GM15510 (cell line): ENCODE measurements around the gene GNMT.

Source experiments
- POLR2A ChIP-seq: IDR thresholded peaks from 3 replicates; pipeline ENCODE4 v1.6.1; 2011; ENCODE audit warnings: borderline replicate concordance; ENCODE audit not compliant: insufficient read length; ENCODE audit errors: extremely low read depth

Gene GNMT

DNA sequence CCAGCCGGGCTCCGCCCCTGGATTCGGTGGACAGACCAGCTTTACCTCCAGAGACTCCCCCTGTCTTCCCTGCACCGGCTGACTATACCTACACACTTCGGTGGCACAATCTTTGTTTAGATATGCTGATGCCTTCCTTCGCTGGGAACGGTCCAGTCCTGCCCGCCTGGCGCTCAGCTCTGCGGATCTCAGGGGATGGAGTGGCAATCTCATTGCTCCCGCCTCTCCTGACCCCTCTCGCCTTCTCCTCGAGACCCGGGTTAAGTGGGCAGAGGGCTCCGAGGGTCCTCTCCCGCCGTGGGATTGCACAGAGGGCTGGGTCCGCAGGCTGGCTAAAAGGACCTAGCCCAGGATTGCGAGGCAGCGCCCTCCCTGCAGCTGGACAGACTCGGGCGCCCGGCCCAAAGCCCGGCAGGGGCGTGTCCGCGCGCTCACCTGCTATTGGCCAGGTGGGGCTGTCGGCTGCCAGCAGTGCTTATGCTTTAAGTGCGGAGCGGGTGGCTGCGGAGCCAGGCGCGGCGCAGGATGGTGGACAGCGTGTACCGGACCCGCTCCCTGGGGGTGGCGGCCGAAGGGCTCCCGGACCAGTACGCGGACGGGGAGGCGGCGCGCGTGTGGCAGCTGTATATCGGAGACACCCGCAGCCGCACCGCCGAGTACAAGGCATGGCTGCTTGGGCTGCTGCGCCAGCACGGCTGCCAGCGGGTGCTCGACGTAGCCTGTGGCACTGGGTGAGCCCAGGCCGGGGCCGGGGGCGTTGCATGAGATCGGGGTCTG is at the start of gene GNMT:
TSS of gene GNMT (plus strand) at position 512 of the 777 bp plus-strand sequence. CDS start at position 526, 14 bp downstream.
- TF ChIP-seq POLR2A = no peak

DNA sequence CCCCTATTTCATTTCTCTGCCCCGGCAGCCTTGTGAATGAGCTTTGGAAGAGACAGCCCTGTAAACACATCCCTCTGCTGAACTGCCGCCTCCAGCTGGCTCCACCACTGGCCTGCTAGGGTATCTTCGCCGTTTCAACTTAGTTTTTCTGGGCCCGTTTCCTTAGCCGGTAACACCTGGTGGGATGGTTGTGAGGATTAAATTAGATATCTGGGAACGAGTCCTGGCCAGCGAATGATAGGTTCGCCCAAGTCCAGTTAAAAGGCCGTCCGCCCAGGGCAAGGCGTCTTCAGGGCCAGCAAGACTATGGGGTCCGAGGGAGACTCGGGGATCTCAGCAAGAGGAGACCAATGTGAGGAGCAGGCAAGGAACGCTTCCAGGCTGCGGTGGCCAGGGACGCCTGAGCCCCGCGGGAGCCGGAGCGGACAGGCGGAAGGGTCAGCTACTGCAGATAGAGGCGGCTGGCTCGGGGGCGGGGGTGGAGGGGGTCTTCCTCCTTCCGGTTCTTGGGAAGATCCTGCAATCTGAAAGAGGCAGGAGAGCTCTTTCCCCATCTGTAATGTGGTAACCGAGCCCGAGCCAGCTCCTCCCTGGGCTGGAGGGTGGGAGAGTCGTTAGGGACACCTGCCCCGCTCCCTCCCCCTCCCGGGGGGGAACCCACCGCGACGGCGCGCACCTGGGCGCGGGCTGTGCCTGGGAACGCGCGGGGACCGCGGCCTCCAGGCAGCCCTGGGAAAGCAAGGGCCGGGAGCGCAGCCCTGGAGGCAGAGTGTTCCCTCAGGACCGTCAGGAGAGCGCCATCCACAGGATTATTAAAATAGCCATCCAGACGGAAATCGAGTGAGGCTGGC is 49.2 kb upstream of the GNMT start:
- TF ChIP-seq POLR2A = no peak

DNA sequence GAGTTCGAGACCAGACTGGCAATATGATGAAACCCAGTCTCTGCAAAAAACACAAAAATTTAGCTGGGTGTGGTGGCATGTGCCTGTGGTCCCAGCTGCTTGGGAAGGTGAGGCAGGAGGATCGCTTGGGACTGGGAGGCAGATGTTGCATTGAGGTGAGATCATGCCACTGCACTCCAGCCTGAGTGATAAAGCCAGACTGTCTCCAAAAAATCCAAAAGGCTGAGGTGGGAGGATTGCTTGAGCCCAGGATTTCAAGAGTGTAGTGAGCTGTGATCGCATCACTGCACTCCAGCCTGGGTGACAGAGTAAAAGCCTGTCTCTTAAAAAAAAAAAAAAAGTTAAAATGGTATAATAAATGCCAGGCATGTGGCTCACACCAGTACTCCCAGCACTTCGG is 46.0 kb upstream of the GNMT start:
- no peak for TF ChIP-seq POLR2A

DNA sequence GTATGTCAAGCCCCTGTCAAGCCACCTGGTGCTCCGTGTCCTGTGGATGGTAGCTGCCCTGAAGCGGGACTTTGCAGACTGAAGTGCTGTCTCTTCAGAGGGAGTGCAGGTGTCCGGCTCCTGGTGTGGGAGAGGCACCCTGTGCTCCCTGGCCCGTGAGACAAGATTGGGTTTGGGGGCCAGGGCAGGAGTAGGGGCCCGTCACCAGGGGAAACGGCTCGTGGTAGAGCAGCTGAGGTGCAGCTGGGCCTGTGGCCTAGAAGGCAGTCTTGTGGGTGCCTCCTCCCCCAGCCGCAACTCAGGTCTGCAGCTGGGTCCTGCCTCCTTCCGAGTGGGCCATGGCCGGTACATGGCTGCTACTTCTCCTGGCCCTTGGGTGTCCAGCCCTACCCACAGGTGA is 44.8 kb upstream of the GNMT start, which contains the start of gene PTCRA:
TSS of gene PTCRA (plus strand) at position 322 of the 400 bp plus-strand sequence. CDS start at position 339, 17 bp downstream.
- no peak for TF ChIP-seq POLR2A

DNA sequence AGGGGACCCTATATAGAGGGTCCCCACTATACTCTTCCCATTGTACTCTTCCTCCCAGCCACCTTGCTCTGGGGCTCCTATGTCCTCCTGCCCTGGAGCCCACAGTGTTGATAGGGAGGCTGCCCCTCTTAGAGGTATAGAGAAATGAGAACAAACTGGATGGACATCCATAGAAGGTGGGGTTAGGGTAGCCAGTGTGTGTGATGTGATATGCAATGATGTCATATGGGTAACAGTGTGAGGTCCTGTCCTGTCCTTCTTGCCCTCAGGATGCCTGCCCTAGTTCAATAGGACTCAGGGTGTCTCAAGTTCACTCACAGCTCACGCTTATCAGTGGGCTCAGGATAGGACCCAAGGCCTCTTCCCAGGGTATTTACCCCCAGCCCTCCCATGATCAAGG is 44.3 kb upstream of the GNMT start:
- no peak for TF ChIP-seq POLR2A

DNA sequence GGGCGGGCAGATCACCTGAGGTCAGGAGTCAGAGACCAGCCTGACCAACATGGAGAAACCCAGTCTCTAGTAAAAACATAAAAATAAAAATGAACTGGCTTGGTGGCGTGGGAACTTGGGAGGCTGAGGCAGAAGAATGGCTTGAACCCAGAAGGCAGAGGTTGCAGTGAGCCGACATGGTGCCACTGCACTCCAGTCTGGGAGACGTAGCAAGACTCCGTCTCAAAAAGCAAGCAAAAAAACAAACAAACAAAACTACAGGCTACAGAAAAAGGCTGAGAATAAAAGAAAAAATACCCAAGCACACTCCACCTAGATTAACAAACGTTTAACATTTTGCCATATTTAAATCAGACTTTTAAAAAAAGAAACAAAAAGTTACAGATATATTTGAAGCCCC is 38.8 kb upstream of the GNMT start:
- no peak for TF ChIP-seq POLR2A

DNA sequence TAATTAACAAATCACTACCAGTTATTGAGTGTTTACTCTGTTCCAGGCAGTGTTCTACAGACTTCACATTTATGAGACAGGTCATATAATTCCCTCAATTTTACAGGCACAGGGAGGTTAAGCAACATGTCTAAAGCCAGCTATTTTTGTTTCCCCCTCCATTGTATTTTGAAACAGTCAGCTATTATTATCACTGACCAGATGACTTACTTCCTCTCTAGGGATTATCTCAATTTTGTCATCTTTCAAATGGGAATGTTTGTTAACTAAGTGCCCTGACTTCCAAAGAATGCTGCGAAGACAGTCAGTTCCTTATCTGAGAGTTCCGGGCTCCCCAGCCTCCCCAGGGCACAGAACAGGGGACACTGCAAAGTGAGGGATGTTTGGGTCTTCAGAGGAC is 36.9 kb upstream of the GNMT start:
- no peak for TF ChIP-seq POLR2A

DNA sequence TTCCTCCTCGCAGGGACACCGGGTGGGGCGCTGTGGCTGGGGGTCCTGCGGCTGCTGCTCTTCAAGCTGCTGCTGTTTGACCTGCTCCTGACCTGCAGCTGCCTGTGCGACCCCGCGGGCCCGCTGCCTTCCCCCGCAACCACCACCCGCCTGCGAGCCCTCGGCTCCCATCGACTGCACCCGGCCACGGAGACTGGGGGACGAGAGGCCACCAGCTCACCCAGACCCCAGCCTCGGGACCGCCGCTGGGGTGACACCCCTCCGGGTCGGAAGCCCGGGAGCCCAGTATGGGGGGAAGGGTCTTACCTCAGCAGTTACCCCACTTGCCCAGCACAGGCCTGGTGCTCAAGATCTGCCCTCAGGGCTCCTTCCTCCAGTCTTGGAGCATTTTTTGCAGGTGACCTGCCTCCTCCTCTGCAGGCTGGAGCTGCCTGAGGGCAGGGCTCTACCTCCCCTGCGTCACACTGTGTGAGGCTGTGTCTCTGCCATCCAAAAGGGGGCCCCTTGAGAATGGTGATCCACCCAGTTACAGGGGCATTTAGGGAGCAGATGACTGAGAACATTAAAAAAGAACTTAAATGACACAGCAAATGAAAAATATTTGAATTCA is 35.2 kb upstream of the GNMT start:
- no peak for TF ChIP-seq POLR2A

DNA sequence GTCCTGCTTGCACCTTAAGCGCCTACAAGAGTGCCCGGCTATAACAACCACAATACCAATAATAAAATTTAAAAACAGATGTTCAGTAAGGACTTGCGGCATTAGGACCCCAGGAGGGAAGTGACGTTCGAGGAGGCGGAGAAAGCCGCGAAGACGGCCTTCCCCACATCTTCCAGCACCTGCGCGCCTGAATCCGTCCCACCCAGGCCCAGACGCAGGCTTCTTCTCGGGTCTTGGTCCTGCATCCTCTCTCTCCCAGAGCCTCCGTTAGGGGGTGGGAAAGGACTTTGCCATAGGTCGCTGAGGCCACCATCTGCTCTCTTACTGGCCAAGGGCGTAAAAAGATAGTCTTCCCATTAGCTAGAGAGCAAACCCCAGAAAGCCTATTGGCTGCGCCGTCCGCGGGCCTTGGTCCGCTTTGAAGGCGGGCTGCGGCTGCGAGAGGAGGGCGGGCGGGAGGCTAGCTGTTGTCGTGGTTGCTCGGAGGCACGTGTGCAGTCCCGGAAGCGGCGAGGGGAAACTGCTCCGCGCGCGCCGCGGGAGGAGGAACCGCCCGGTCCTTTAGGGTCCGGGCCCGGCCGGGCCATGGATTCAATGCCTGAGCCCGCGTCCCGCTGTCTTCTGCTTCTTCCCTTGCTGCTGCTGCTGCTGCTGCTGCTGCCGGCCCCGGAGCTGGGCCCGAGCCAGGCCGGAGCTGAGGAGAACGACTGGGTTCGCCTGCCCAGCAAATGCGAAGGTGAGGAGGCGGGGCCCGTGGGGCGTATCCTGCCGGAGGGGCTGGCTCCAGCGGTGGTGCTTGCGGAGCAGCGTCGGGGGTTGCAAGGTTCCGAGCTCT is 31.4 kb upstream of the GNMT start, which contains the start of gene CNPY3:
TSS of gene CNPY3 (plus strand) at position 495 of the 835 bp plus-strand sequence. CDS start at position 586, 91 bp downstream.
- peak; percentile 67 for TF ChIP-seq POLR2A

DNA sequence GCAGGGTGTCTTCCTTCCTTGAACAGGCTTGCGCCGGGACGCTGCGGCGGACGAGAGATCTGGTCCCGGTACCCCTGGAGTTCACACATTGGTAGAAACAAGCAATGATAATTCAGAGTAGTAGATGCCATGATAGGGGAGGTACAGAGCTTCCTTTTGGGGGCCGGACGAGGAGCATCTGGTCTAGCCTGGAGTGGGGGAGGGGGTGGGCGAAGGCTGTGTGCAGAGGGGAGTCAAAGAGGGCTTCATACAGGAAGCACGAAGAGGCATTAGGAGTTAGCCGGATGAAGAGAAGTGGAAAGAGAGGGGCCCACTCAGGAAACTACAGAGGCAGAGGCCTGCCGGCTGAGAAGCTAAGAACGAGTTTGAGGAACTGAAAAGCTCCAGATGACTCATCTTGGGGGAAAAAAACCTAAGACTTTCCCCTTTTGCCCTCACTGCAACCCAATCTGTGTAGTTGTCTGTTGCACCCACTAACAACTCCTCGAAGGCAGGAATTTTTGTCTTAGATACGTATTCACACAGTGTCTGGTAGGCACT is 30.7 kb upstream of the GNMT start:
- no peak for TF ChIP-seq POLR2A

DNA sequence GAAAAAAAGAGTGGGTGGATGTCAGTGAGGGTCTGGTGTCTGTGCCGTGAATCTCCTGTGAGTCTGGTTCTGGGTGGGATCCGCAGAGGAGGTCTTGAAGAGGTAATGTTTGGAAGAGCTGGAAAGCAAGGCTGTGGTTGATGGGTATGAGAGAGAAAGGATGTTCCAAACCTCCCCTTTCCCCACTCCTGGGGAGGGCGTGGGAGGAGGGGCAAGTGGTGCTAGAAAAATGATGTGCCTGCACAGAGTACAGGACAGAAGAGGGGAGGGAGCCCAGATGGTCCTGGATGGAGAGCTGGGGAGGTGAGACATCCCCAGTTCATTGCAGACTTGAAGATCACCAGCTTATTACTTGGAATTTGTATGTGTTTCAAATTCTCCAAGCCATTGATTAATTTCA is 28.1 kb upstream of the GNMT start:
- no peak for TF ChIP-seq POLR2A

DNA sequence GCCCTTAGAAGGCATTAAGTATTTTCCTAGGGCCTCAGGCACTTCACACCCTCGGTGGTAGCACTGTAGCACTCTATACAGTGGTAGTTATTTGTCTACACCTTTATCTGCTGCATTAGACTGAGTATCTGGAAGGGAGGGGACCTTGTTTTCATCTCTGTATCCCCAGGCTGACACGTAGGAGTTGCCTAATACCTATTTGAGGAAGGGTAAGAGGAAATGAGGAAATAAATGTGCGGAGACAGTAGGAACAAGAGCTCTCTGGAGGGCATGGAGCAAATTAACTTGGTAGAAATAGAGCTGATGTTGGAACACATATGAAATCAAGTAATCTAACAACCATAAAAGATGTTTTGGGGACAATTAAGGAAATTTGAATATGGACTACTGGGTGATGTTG is 27.3 kb upstream of the GNMT start:
- no peak for TF ChIP-seq POLR2A

DNA sequence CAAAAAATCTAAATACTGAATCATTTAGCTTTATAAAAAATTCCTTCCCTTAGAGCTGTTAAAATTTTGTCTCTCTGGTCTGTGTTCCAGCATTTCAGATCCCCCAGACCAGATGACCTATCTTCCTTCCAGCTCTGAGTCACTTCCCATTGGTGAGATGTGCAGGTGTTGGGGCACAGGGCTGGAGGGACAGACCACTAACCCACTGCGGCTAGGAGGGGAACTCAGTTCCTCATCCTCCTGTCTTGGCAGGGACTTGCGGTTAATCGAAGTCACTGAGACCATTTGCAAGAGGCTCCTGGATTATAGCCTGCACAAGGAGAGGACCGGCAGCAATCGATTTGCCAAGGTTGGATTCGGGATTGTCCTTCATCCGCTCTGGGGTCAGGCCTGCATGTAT is 25.2 kb upstream of the GNMT start:
- TF ChIP-seq POLR2A = no peak

DNA sequence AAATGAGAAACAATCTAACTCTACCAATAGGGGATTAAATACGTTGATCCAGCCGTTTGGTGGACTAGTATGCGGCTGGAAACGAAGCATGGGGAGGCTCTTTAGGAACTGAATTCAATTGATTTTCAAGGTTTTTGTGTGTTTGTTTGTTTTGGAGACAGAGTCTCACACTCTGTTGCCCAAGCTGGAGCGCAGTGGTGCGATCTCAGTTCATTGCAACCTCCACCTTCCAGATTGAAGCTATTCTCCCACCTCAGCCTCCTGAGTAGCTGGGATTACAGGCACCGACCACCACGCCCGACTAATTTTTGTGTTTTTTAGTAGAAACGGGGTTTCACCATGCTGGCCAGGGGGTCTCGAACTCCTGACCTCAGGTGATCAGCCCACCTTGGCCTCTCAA is 24.2 kb upstream of the GNMT start:
- TF ChIP-seq POLR2A = no peak
